ENCODE results near the gene GPC3.
"Not testable (repeated sequence)": the region's sequence is repeated elsewhere in the genome, so short reads cannot be mapped to it uniquely, and the experiment has no call there.

Gene GPC3

GRCh38 chrX:133630362-133630761 lies 355.0 kb downstream of the GPC3 start:
- Histone ChIP-seq H3K36me3 (ENCODE audit: insufficient read depth, low read length) (no peaks in the 10 kb centered on the region), H3K4me3 (ENCODE audit: low read depth, low read length, poor library complexity, severe bottlenecking) (no peak overlapping the region), H3K9me2 (ENCODE audit: low read depth, low read length) (no peaks in the 10 kb centered on the region), H3K4me1 (ENCODE audit: insufficient read depth, low read length, severe bottlenecking) (no peaks in the 10 kb centered on the region), H4K20me1 (ENCODE audit: insufficient read depth, low read length) (no peaks in the 10 kb centered on the region), H3K27me3 (ENCODE audit: insufficient read depth, low read length) (no peaks in the 10 kb centered on the region), H2AFZ (ENCODE audit: low read length) (no peak overlapping the region), H3K27ac (ENCODE audit: low read depth, low read length, poor library complexity, severe bottlenecking) (no peak overlapping the region), H3F3A (ENCODE audit: insufficient read depth, low read length) (no peaks in the 10 kb centered on the region), H3K9ac (ENCODE audit: low read length) (no peak overlapping the region), H3K4me2 (ENCODE audit: low read length) (no peak overlapping the region), H3K9me3 (ENCODE audit: low read length) (no peaks in the 10 kb centered on the region), H3K79me2 (ENCODE audit: insufficient read depth, low read length) (no peaks in the 10 kb centered on the region)
- TF ChIP-seq EZH2 (IDR thresholded peaks at IDR 0.05; ENCODE audit: borderline replicate concordance, low read length) (no peak), CTCF (IDR thresholded peaks at IDR 0.05; ENCODE audit: low read length) (no peak)

GRCh38 chrX:133627673-133628072 lies 357.7 kb downstream of the GPC3 start:
- TF ChIP-seq CTCF (IDR thresholded peaks at IDR 0.05; ENCODE audit: low read length) (no peak), EZH2 (IDR thresholded peaks at IDR 0.05; ENCODE audit: borderline replicate concordance, low read length) (no peak)
- H3K9me3 ChIP-seq (ENCODE audit: low read length): no peaks in the 10 kb centered on the region
- no peaks in the 10 kb centered on the region for H3K79me2 ChIP-seq (ENCODE audit: insufficient read depth, low read length)
- no peaks in the 10 kb centered on the region for H3K9me2 ChIP-seq (ENCODE audit: low read depth, low read length)
- H3K36me3 ChIP-seq (ENCODE audit: insufficient read depth, low read length): no peaks in the 10 kb centered on the region
- no peaks in the 10 kb centered on the region for H4K20me1 ChIP-seq (ENCODE audit: insufficient read depth, low read length)
- H3K27ac ChIP-seq (ENCODE audit: low read depth, low read length, poor library complexity, severe bottlenecking): no peak overlapping the region
- H3F3A ChIP-seq (ENCODE audit: insufficient read depth, low read length): no peaks in the 10 kb centered on the region
- H3K27me3 ChIP-seq (ENCODE audit: insufficient read depth, low read length): no peaks in the 10 kb centered on the region
- no peak overlapping the region for H3K4me3 ChIP-seq (ENCODE audit: low read depth, low read length, poor library complexity, severe bottlenecking)
- H3K9ac ChIP-seq (ENCODE audit: low read length): no peak overlapping the region
- no peak overlapping the region for H3K4me2 ChIP-seq (ENCODE audit: low read length)
- H3K4me1 ChIP-seq (ENCODE audit: insufficient read depth, low read length, severe bottlenecking): no peaks in the 10 kb centered on the region
- H2AFZ ChIP-seq (ENCODE audit: low read length): no peak overlapping the region

DNA sequence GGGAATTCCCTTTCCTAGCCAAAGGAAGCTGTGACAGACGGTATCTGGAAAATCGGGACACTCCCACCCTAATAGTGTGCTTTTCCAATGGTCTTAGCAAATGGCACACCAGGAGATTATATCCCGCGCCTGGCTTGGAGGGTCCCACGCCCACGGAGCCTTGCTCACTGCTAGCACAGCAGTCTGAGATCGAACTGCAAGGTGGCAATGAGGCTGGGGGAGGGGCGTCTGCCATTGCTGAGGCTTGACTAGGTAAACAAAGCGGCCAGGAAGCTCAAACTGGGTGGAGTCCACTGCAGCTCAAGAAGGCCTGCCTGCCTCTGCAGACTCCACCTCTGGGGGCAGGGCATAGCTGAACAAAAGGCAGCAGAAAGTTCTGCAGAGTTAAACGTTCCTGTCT lies 364.0 kb downstream of the GPC3 start:
- H3K36me3 ChIP-seq (ENCODE audit: insufficient read depth, low read length); H3K4me3 ChIP-seq (ENCODE audit: low read depth, low read length, poor library complexity, severe bottlenecking); H3K27ac ChIP-seq (ENCODE audit: low read depth, low read length, poor library complexity, severe bottlenecking); H3K4me1 ChIP-seq (ENCODE audit: insufficient read depth, low read length, severe bottlenecking); H3F3A ChIP-seq (ENCODE audit: insufficient read depth, low read length); H3K79me2 ChIP-seq (ENCODE audit: insufficient read depth, low read length); H3K27me3 ChIP-seq (ENCODE audit: insufficient read depth, low read length); H4K20me1 ChIP-seq (ENCODE audit: insufficient read depth, low read length); H3K4me2 ChIP-seq (ENCODE audit: low read length); H3K9ac ChIP-seq (ENCODE audit: low read length); H3K9me2 ChIP-seq (ENCODE audit: low read depth, low read length); H2AFZ ChIP-seq (ENCODE audit: low read length); H3K9me3 ChIP-seq (ENCODE audit: low read length): not testable (repeated sequence)

GRCh38 chrX:133611676-133612075 lies 373.7 kb downstream of the GPC3 start:
- no peak overlapping the region for H3K9ac ChIP-seq (ENCODE audit: low read length)
- H3K27ac ChIP-seq (ENCODE audit: low read depth, low read length, poor library complexity, severe bottlenecking): no peak overlapping the region
- no peaks in the 10 kb centered on the region for H3K79me2 ChIP-seq (ENCODE audit: insufficient read depth, low read length)
- no peak overlapping the region for H3K4me3 ChIP-seq (ENCODE audit: low read depth, low read length, poor library complexity, severe bottlenecking)
- H3K4me2 ChIP-seq (ENCODE audit: low read length): no peak overlapping the region
- no peaks in the 10 kb centered on the region for H3K36me3 ChIP-seq (ENCODE audit: insufficient read depth, low read length)
- no peaks in the 10 kb centered on the region for H3K4me1 ChIP-seq (ENCODE audit: insufficient read depth, low read length, severe bottlenecking)
- no peak overlapping the region for H2AFZ ChIP-seq (ENCODE audit: low read length)
- TF ChIP-seq EZH2 (IDR thresholded peaks at IDR 0.05; ENCODE audit: borderline replicate concordance, low read length) (no peak), CTCF (IDR thresholded peaks at IDR 0.05; ENCODE audit: low read length) (no peak)
- H3K27me3 ChIP-seq (ENCODE audit: insufficient read depth, low read length): no peaks in the 10 kb centered on the region
- no peaks in the 10 kb centered on the region for H3F3A ChIP-seq (ENCODE audit: insufficient read depth, low read length)
- no peaks in the 10 kb centered on the region for H3K9me3 ChIP-seq (ENCODE audit: low read length)
- H3K9me2 ChIP-seq (ENCODE audit: low read depth, low read length): no peaks in the 10 kb centered on the region
- no peaks in the 10 kb centered on the region for H4K20me1 ChIP-seq (ENCODE audit: insufficient read depth, low read length)
